CD4-positive, alpha-beta T cell (primary cell): ENCODE measurements around the gene TRIP4. TPM values are rescaled to one million over a fixed set of nuclear protein-coding genes. Genes with fewer than 3 reads are reported as not detected.
A peak's percentile ranks its signal among the peaks of the same experiment; 100 is the strongest.

Experiments
- ATAC-seq: fragments of 200-7000 bp; cut with Tn5 transposase; one replicate; pipeline ENCODE4 v1.10.0; 2022; ENCODE audit warnings: mild to moderate bottlenecking; ENCODE audit not compliant: poor library complexity
- CTCF ChIA-PET: fragments of 350-600 bp; sonication (Branson Sonifier 250); formaldehyde crosslinking; loops from one replicate; lab custom pipeline; 2021; ENCODE audit warnings: antibody characterized with exemption, inconsistent platforms; lab: Charles Lee
- POLR2A ChIA-PET: fragments of 350-600 bp; sonication (Branson Sonifier 250); formaldehyde crosslinking; loops from one replicate; lab custom pipeline; 2021; ENCODE audit warnings: antibody characterized with exemption, inconsistent platforms; lab: Charles Lee
- DNase-seq, 14 experiments: peaks; one replicate each; pipeline ENCODE4 v3.0.0-alpha.2; 2013 to 2020; ENCODE audit warnings: mixed read lengths in 2 of 14
- H3K27ac ChIP-seq, 2 donors: one replicate each; pipeline versions ENCODE4 v1.5.1 to v1.7.0; 2013; ENCODE audit warnings: low read length in 2 of 2, low read depth in 1 of 2, mild to moderate bottlenecking in 1 of 2
- H3K27me3 ChIP-seq, 2 experiments: 1 replicate in 1 of 2; 2 replicates in 1 of 2; pipeline versions ENCODE4 v1.6.1 to v1.7.0; 2013; ENCODE audit warnings: low read length in 2 of 2, control low read depth in 1 of 2, mild to moderate bottlenecking in 1 of 2, moderate library complexity in 1 of 2; ENCODE audit not compliant: insufficient read depth in 2 of 2, control insufficient read depth in 1 of 2
- H3K36me3 ChIP-seq: one replicate; pipeline ENCODE4 v1.6.1; 2013; ENCODE audit warnings: low read length, control low read depth; ENCODE audit not compliant: insufficient read depth
- H3K4me1 ChIP-seq: one replicate; pipeline ENCODE4 v1.6.1; 2013; ENCODE audit warnings: low read length, control low read depth; ENCODE audit not compliant: insufficient read depth
- H3K4me3 ChIP-seq: one replicate; pipeline ENCODE4 v1.5.1; 2013; ENCODE audit warnings: mild to moderate bottlenecking, low read length, moderate library complexity
- H3K9me3 ChIP-seq, 2 experiments: 1 replicate in 1 of 2; 2 replicates in 1 of 2; pipeline versions ENCODE4 v1.6.1 to v1.7.0; 2013; ENCODE audit warnings: low read length in 2 of 2, mild to moderate bottlenecking in 2 of 2, control low read depth in 1 of 2, moderate library complexity in 1 of 2; ENCODE audit not compliant: control insufficient read depth in 1 of 2, insufficient read depth in 1 of 2
- H3K27ac Mint-ChIP-seq: one replicate; pipeline ENCODE4 v1.8.0; 2020; ENCODE audit warnings: mixed read lengths
- H3K27me3 Mint-ChIP-seq: one replicate; pipeline ENCODE4 v1.8.0; 2021; ENCODE audit warnings: mixed read lengths
- H3K36me3 Mint-ChIP-seq: one replicate; pipeline ENCODE4 v1.8.0; 2021; ENCODE audit warnings: low read depth, mixed read lengths
- H3K4me1 Mint-ChIP-seq: one replicate; pipeline ENCODE4 v1.8.0; 2021; ENCODE audit warnings: low read depth, mixed read lengths
- H3K4me3 Mint-ChIP-seq: one replicate; pipeline ENCODE4 v1.8.0; 2020; ENCODE audit warnings: mild to moderate bottlenecking, mixed read lengths
- H3K9me3 Mint-ChIP-seq: one replicate; pipeline ENCODE4 v1.8.0; 2020; ENCODE audit warnings: mixed read lengths
- intact Hi-C, 2 experiments: fragments of 100-400 bp; cut with DNase I in 1 of 2; cut with micrococcal nuclease in 1 of 2; formaldehyde crosslinking; loops; one replicate each; pipeline versions ENCODE4 v1.15.1 to v1.9.0; 2023 to 2025; cut with DNase I, micrococcal nuclease
- polyA plus RNA-seq, 2 donors: library from polyadenylated mRNA; unstranded; fragments of 120-200 nt; gene quantifications; one replicate each; pipeline ENCODE4 v1.2.1, GENCODE V29; 2013
- total RNA-seq, 174 experiments: library from RNA in 2 of 174; stranded (reverse) in 2 of 174; gene quantifications; one replicate each; pipeline ENCODE4 v1.2.3 and lab custom pipeline; 2021 to 2026
- TF ChIP-seq, protein P1 (sequence below): fragments of 200-600 bp; IDR thresholded peaks from one replicate; pipeline ENCODE4 v1.8.0; 2022; ENCODE audit warnings: antibody characterized with exemption, mild to moderate bottlenecking

Gene TRIP4
- total RNA-seq (10 to 100 TPM in 1 of 2 experiments, 1 to 10 TPM in 1; 9.6 to 10.7 TPM), total RNA-seq (lab: John Stamatoyannopoulos, UW) (7.5 to 35.7 (median 18.1) reads per million in 172 experiments)
- 22.1 TPM for polyA plus RNA-seq (2013, experiment 1 of 2)
- polyA plus RNA-seq (2013, experiment 2 of 2), result 26.3 TPM

DNA sequence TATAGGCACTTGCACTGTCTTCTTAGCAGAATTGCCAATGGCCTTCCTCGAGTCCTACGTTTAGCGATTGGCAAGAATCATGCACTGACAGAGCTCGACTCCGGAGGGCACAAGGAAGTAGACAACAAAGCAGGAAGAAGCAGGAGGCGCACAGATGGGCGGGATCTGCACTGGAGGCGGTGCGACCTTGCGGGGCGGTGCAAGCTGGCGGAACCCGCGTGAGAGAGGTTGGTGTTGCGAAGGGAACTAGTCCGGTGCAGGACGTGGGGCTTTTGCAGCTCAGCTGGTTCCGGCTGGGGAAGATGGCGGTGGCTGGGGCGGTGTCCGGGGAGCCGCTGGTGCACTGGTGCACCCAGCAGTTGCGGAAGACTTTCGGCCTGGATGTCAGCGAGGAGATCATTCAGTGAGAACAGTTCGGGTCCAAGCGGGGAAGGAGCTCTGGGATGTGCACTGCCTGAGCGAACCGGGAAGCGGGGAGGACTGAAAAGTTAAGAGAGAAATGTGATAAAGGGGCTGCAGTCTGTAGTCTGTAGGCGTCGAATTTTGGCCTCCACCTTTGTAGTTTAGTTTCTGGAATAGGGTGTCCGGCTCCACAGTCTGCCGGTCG is at the start of gene TRIP4:
Gene TRIP4 (plus strand): TSS at position 275 of the 607 bp plus-strand sequence. CDS start 28 bp downstream, at position 303.
- Mint-ChIP-seq H3K27ac (peak within 1 kb of the TSS; percentile 81), H3K27me3 (no peaks in the 10 kb centered on the region), H3K9me3 (no peaks in the 10 kb centered on the region), H3K36me3 (peaks cover 18% of the 10 kb centered on the region), H3K4me3 (peak within 1 kb of the TSS; percentile 98), H3K4me1 (peaks cover 18% of the 10 kb centered on the region)
- TF ChIP-seq, protein P1, sequence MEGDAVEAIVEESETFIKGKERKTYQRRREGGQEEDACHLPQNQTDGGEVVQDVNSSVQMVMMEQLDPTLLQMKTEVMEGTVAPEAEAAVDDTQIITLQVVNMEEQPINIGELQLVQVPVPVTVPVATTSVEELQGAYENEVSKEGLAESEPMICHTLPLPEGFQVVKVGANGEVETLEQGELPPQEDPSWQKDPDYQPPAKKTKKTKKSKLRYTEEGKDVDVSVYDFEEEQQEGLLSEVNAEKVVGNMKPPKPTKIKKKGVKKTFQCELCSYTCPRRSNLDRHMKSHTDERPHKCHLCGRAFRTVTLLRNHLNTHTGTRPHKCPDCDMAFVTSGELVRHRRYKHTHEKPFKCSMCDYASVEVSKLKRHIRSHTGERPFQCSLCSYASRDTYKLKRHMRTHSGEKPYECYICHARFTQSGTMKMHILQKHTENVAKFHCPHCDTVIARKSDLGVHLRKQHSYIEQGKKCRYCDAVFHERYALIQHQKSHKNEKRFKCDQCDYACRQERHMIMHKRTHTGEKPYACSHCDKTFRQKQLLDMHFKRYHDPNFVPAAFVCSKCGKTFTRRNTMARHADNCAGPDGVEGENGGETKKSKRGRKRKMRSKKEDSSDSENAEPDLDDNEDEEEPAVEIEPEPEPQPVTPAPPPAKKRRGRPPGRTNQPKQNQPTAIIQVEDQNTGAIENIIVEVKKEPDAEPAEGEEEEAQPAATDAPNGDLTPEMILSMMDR, result no peak
- intact Hi-C loops, result loop anchor here (1.0 to 10.0 kb wide), 8 partner anchors 31 to 797 kb away; partner anchors contain the start of genes PPIB (in 2 of the 2), CIAO2A (in 1 of the 2), CLPX (in 1 of the 2) and CSNK1G1 (in 1 of the 2)
- Histone ChIP-seq H3K36me3 (no peaks in the 10 kb centered on the region), H3K4me3 (peak within 1 kb of the TSS; percentile 76), H3K9me3 (no peaks in the 10 kb centered on the region), H3K27me3 (no peaks in the 10 kb centered on the region), H3K27ac (peak within 1 kb of the TSS in 1 of 2 donors; percentile 8), H3K4me1 (peaks cover 26% of the 10 kb centered on the region)
- ATAC-seq, result peak; percentile 99
- POLR2A ChIA-PET, result interaction anchor here (0.6 to 2.6 kb wide), 39 partner anchors 11 to 1223 kb away, joined by 3 to 27 read pairs (median 5); partner anchors contain the start of genes CIAO2A, CSNK1G1, INTS14 and PARP16
- CTCF ChIA-PET, result interaction anchor here (0.5 to 1.4 kb wide), 4 partner anchors 29 to 665 kb away, joined by 3 to 4 read pairs (median 3); no protein-coding TSS in a partner anchor
- peak; percentile 94 to 98 (median 96) for DNase-seq

DNA sequence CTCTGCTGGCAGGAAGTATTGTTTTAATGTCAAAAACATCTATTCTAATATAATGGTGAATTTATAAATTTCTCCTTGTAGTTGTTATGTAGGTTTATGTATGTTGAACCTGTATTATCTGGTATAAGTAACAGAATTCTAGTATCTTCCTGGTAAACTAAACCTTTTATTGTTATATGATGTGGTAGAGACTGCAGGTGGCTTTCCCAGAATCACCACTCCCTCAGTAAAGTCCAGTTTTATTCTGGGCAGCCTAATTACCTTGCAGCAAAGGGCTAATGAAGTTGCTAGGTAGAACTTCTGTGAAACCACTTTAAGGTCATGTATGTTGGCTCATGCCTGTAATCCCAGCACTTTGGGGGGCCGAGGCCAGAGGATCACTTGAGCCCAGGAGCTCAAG is 47.3 kb upstream of the TRIP4 start:
- Histone ChIP-seq H3K27ac (no peak overlapping the region), H3K27me3 (no peaks in the 10 kb centered on the region), H3K4me1 (no peaks in the 10 kb centered on the region), H3K9me3 (no peaks in the 10 kb centered on the region), H3K4me3 (no peak overlapping the region), H3K36me3 (peaks cover 15% of the 10 kb centered on the region)
- Mint-ChIP-seq H3K36me3 (peaks cover 34% of the 10 kb centered on the region), H3K4me1 (peaks cover 36% of the 10 kb centered on the region), H3K4me3 (no peak overlapping the region), H3K27me3 (no peaks in the 10 kb centered on the region), H3K9me3 (no peaks in the 10 kb centered on the region), H3K27ac (no peak overlapping the region)
- no peak for DNase-seq
- ATAC-seq, result no peak
- TF ChIP-seq, protein P1, result no peak
- CTCF ChIA-PET, result no interaction called here
- intact Hi-C loops, result no loop called here
- POLR2A ChIA-PET, result no interaction called here

GRCh38 chr15:64341961-64342360 is 45.7 kb upstream of the TRIP4 start:
- no peak overlapping the region for H3K4me3 ChIP-seq
- no peaks in the 10 kb centered on the region for H3K9me3 Mint-ChIP-seq
- ChIA-PET POLR2A (no interaction called here), CTCF (no interaction called here)
- TF ChIP-seq, protein P1, result no peak
- H3K36me3 ChIP-seq, result peaks cover 15% of the 10 kb centered on the region
- peaks cover 29% of the 10 kb centered on the region for H3K4me1 Mint-ChIP-seq
- no peaks in the 10 kb centered on the region for H3K27me3 Mint-ChIP-seq
- intact Hi-C loops, result no loop called here
- H3K27ac ChIP-seq, result no peak overlapping the region
- H3K4me1 ChIP-seq, result no peaks in the 10 kb centered on the region
- no peaks in the 10 kb centered on the region for H3K9me3 ChIP-seq
- no peak for ATAC-seq
- DNase-seq, result no peak
- H3K27me3 ChIP-seq, result no peaks in the 10 kb centered on the region
- H3K27ac Mint-ChIP-seq, result no peak overlapping the region
- H3K36me3 Mint-ChIP-seq, result peaks cover 40% of the 10 kb centered on the region
- no peak overlapping the region for H3K4me3 Mint-ChIP-seq
